Posterior cingulate gyrus (tissue), 11 donors: ENCODE results near the gene ARHGAP5.
A peak's percentile ranks its signal among the peaks of the same experiment; 100 is the strongest.

Experiments
- DNase-seq, 10 donors: peaks; one replicate each; pipeline versions ENCODE4 v3.0.0 to v3.0.0-alpha.2; 2020 to 2021; ENCODE audit warnings: mixed read lengths in 3 of 10
- intact Hi-C: fragments of 100-400 bp; cut with DNase I; formaldehyde crosslinking; loops from one replicate; pipeline ENCODE4 v1.15.1; 2023

Gene ARHGAP5

GRCh38 chr14:32077081-32078022 is at the start of gene ARHGAP5:
Gene ARHGAP5 (plus strand): TSS chr14:32077304. CDS start chr14:32090670, 13,366 bp downstream.
- peak in 6 of 10 donors; percentile 22 to 91 (median 36) for DNase-seq

GRCh38 chr14:32028599-32028998 is 48.5 kb upstream of the ARHGAP5 start:
- intact Hi-C loops, result no loop called here
- no peak for DNase-seq

More at GRCh38 chr14:32077081-32078022, at the start of gene ARHGAP5:
- intact Hi-C loops, result loop anchor here (5.0 to 10.0 kb wide), 4 partner anchors 143 to 513 kb away; partner anchors contain the start of gene NUBPL

- no peak for DNase-seq
- intact Hi-C loops, result no loop called here
Measured at GRCh38 chr14:32033543-32033942, 43.6 kb upstream of the ARHGAP5 start.

GRCh38 chr14:32038876-32039275 is 38.2 kb upstream of the ARHGAP5 start:
- DNase-seq, result no peak
- intact Hi-C loops, result no loop called here

GRCh38 chr14:32039401-32040030 is 37.6 kb upstream of the ARHGAP5 start:
- no peak for DNase-seq
- intact Hi-C loops, result no loop called here

GRCh38 chr14:32043624-32044023 is 33.5 kb upstream of the ARHGAP5 start:
- intact Hi-C loops, result no loop called here
- DNase-seq, result no peak

- intact Hi-C loops, result no loop called here
- DNase-seq, result no peak
Measured at GRCh38 chr14:32044454-32044853, 32.6 kb upstream of the ARHGAP5 start.

- DNase-seq, result no peak
- intact Hi-C loops, result no loop called here
Measured at GRCh38 chr14:32047791-32048190, 29.3 kb upstream of the ARHGAP5 start.

GRCh38 chr14:32049361-32050088 is 27.6 kb upstream of the ARHGAP5 start:
- no peak for DNase-seq

GRCh38 chr14:32050878-32051277 is 26.2 kb upstream of the ARHGAP5 start:
- intact Hi-C loops, result no loop called here
- DNase-seq, result no peak

More at GRCh38 chr14:32049361-32050088, 27.6 kb upstream of the ARHGAP5 start:
- intact Hi-C loops, result no loop called here

- intact Hi-C loops, result no loop called here
- DNase-seq, result no peak
Measured at GRCh38 chr14:32054536-32054935, 22.6 kb upstream of the ARHGAP5 start.

- no peak for DNase-seq
- intact Hi-C loops, result no loop called here
Measured at GRCh38 chr14:32055175-32055574, 21.9 kb upstream of the ARHGAP5 start.

GRCh38 chr14:32059702-32060101 is 17.4 kb upstream of the ARHGAP5 start:
- intact Hi-C loops, result no loop called here
- no peak for DNase-seq

- intact Hi-C loops, result no loop called here
- DNase-seq, result no peak
Measured at GRCh38 chr14:32064931-32065330, 12.2 kb upstream of the ARHGAP5 start.

GRCh38 chr14:32068708-32069107 is 8.4 kb upstream of the ARHGAP5 start:
- intact Hi-C loops, result no loop called here
- no peak for DNase-seq

GRCh38 chr14:32070282-32070681 is 6.8 kb upstream of the ARHGAP5 start:
- intact Hi-C loops, result loop anchor here (10.0 kb wide), 3 partner anchors 135 to 505 kb away; partner anchors contain the start of gene NUBPL
- no peak for DNase-seq

- intact Hi-C loops, result loop anchor here (1.0 to 10.0 kb wide), 4 partner anchors 138 to 508 kb away; partner anchors contain the start of gene NUBPL
Measured at GRCh38 chr14:32072676-32073075, 4.4 kb upstream of the ARHGAP5 start.

GRCh38 chr14:32073537-32074189 is 3.4 kb upstream of the ARHGAP5 start:
- intact Hi-C loops, result loop anchor here (1.0 to 10.0 kb wide), 4 partner anchors 139 to 509 kb away; partner anchors contain the start of gene NUBPL
- DNase-seq, result peak in 2 of 10 donors; percentile 10 to 53

More at GRCh38 chr14:32072676-32073075, 4.4 kb upstream of the ARHGAP5 start:
- DNase-seq, result no peak

- intact Hi-C loops, result loop anchor here (5.0 to 10.0 kb wide), 4 partner anchors 140 to 510 kb away; partner anchors contain the start of gene NUBPL
- DNase-seq, result no peak
Measured at GRCh38 chr14:32074887-32075572, 2.1 kb upstream of the ARHGAP5 start.
